Adrenal gland (tissue), 12 donors: ENCODE results near the gene SUCLG2. TPM values are rescaled to one million over a fixed set of nuclear protein-coding genes. Genes with fewer than 3 reads are reported as not detected.

Experiments used
- DNase-seq, 7 donors: peaks; one replicate each; pipeline ENCODE4 v3.0.0-alpha.2; 2019 to 2020
- H3K27ac ChIP-seq, 5 donors: fragments of 200-600 bp; sonication (generic) in 4 of 5; 1 replicate in 3 of 5; 2 replicates in 2 of 5; pipeline versions ENCODE4 v1.5.1 to v1.8.0; 2016 to 2020; ENCODE audit warnings: mild to moderate bottlenecking in 1 of 5
- H3K27me3 ChIP-seq: fragments of 200-600 bp; 2 replicates; pipeline ENCODE4 v1.8.0; 2021
- H3K36me3 ChIP-seq, 2 donors: fragments of 200-600 bp; replicated peaks in 1 of 2; 1 replicate in 1 of 2; 2 replicates in 1 of 2; pipeline versions ENCODE4 v1.5.1 to v1.8.0; 2018 to 2022
- H3K4me1 ChIP-seq, 2 donors: fragments of 200-600 bp; replicated peaks in 1 of 2; 1 replicate in 1 of 2; 2 replicates in 1 of 2; pipeline versions ENCODE4 v1.5.1 to v1.8.0; 2018 to 2021
- H3K4me3 ChIP-seq, 4 donors: fragments of 200-600 bp; sonication (generic) in 3 of 4; one replicate each; pipeline ENCODE4 v1.5.1; 2016 to 2018
- H3K9me3 ChIP-seq, 3 donors: fragments of 200-600 bp; sonication (generic) in 1 of 3; replicated peaks in 1 of 3; 1 replicate in 2 of 3; 2 replicates in 1 of 3; pipeline versions ENCODE4 v1.5.1 to v1.8.0; 2016 to 2021
- CTCF ChIP-seq, 6 experiments: fragments of 450-650 bp in 4 of 6; fragments of 200-600 bp in 2 of 6; sonication (generic) in 1 of 6; IDR thresholded peaks; 1 replicate in 5 of 6; 2 replicates in 1 of 6; pipeline versions ENCODE4 v1.5.1 to v1.8.0; 2016 to 2021; ENCODE audit warnings: antibody characterized with exemption in 6 of 6, mild to moderate bottlenecking in 2 of 6, moderate library complexity in 1 of 6
- POLR2A ChIP-seq, 2 donors: fragments of 450-650 bp; IDR thresholded peaks; one replicate each; pipeline ENCODE4 v1.6.1; 2017; ENCODE audit warnings: antibody characterized with exemption in 2 of 2, mild to moderate bottlenecking in 2 of 2, moderate library complexity in 1 of 2
- WGBS, 4 donors: extraction: QIAGEN DNeasy Blood & Tissue Kit in 2 of 4; methylation state at CpG; one replicate each; pipeline versions ENCODE4 v1.1.5 to v1.1.7; 2013 to 2017; 5-methylcytosine and 5-hydroxymethylcytosine counted together
- intact Hi-C, 2 donors: fragments of 100-400 bp; cut with DNase I; formaldehyde crosslinking; loops; one replicate each; pipeline versions ENCODE4 v1.14.1 to v1.15.0; 2022 to 2023
- polyA plus RNA-seq, 3 donors: library from polyadenylated mRNA; stranded (reverse); fragments of 200-250 nt in 2 of 3; fragments of 350-450 nt in 1 of 3; fragmentation: Illumina TruSeq in 1 of 3; extraction: RNeasy Lipid Tissue Mini Kit (QIAGEN cat#74804) in 1 of 3; gene quantifications; one replicate each; pipeline ENCODE4 v1.2.3, GENCODE V29; 2013 to 2014
- total RNA-seq, 9 donors: library from RNA; depleted of rRNA in 4 of 9; stranded (reverse); fragments of >200 nt in 4 of 9; fragments of 120-200 nt in 1 of 9; fragmentation: NEBNext Ultra II Directional in 1 of 9; extraction: Animal tissue kit (Norgen Biotek cat#: 25700) in 1 of 9; gene quantifications; one replicate each; pipeline versions ENCODE4 v1.1.0 to v1.2.4, GENCODE V29; 2013 to 2023
- donor health status: healthy with polysubstance abuse.
- donor health status: Bipolar disorder and iron deficiency.
- donor health status: DM: yes; HTN: yes; CAD: no.
- donor health status: DM: no; HTN: no; CAD: no.
- donor health status: DM: no; HTN: no; CAD: no.
- donor health status: DM: yes; HTN: yes; CAD: no.

SUCLG2 gene
- total and polyA plus RNA-seq, 12 donors: 24.4 to 115 (median 69.6) TPM

- TF ChIP-seq POLR2A (IDR thresholded peaks at IDR 0.05): no peak
- no peak for TF ChIP-seq CTCF (IDR thresholded peaks at IDR 0.05)
- intact Hi-C loops: no loop called here
- no peak overlapping the region for H3K27ac ChIP-seq
- no peaks in the 10 kb centered on the region for H3K27me3 ChIP-seq
- H3K36me3 ChIP-seq: no peaks in the 10 kb centered on the region
- WGBS, 4 donors: 88 to 93% (median 91%) methylated on average over 8 of the region's 8 CpGs
- H3K9me3 ChIP-seq: no peaks in the 10 kb centered on the region
- H3K4me1 ChIP-seq: no peaks in the 10 kb centered on the region
- DNase-seq: no peak
- no peak overlapping the region for H3K4me3 ChIP-seq
Measured at GRCh38 chr3:67460841-67461510, 193.4 kb downstream of the SUCLG2 start.

- TF ChIP-seq POLR2A (IDR thresholded peaks at IDR 0.05) (no peak), CTCF (IDR thresholded peaks at IDR 0.05) (no peak)
Measured at GRCh38 chr3:67459796-67460195, 194.6 kb downstream of the SUCLG2 start.

GRCh38 chr3:67458896-67459530 is 195.4 kb downstream of the SUCLG2 start:
- H3K27me3 ChIP-seq: no peaks in the 10 kb centered on the region
- TF ChIP-seq POLR2A (IDR thresholded peaks at IDR 0.05) (no peak), CTCF (IDR thresholded peaks at IDR 0.05) (no peak)
- intact Hi-C loops: no loop called here
- H3K36me3 ChIP-seq: no peaks in the 10 kb centered on the region
- WGBS, 4 donors: 92 to 96% (median 96%) methylated on average over 4 of the region's 4 CpGs
- H3K4me3 ChIP-seq: no peak overlapping the region
- no peaks in the 10 kb centered on the region for H3K9me3 ChIP-seq
- H3K4me1 ChIP-seq: no peaks in the 10 kb centered on the region
- H3K27ac ChIP-seq: no peak overlapping the region
- DNase-seq: no peak

More at GRCh38 chr3:67459796-67460195, 194.6 kb downstream of the SUCLG2 start:
- Histone ChIP-seq H3K27ac (no peak overlapping the region), H3K36me3 (no peaks in the 10 kb centered on the region), H3K4me1 (no peaks in the 10 kb centered on the region), H3K4me3 (no peak overlapping the region), H3K9me3 (no peaks in the 10 kb centered on the region), H3K27me3 (no peaks in the 10 kb centered on the region)
- 82 to 99% (median 91%) methylated on average over 2 of the region's 2 CpGs for WGBS, 4 donors
- DNase-seq: no peak
- intact Hi-C loops: no loop called here

GRCh38 chr3:67458408-67458807 is 196.0 kb downstream of the SUCLG2 start:
- Histone ChIP-seq H3K27ac (no peak overlapping the region), H3K4me3 (no peak overlapping the region), H3K27me3 (no peaks in the 10 kb centered on the region), H3K4me1 (no peaks in the 10 kb centered on the region), H3K36me3 (no peaks in the 10 kb centered on the region), H3K9me3 (no peaks in the 10 kb centered on the region)
- 92 to 97% (median 95%) methylated on average over 5 of the region's 5 CpGs for WGBS, 4 donors
- no peak for DNase-seq
- TF ChIP-seq POLR2A (IDR thresholded peaks at IDR 0.05): no peak
- TF ChIP-seq CTCF (IDR thresholded peaks at IDR 0.05): no peak
- intact Hi-C loops: no loop called here
